GM21360 (cell line): ENCODE data around the gene TRRAP.
"Not testable (repeated sequence)": the region's sequence is repeated elsewhere in the genome, so short reads cannot be mapped to it uniquely, and the experiment has no call there.

Source experiments
- ATAC-seq: cut with Tn5 transposase; IDR thresholded peaks from one replicate; pipeline ENCODE4 v1.9.1; 2021; ENCODE audit warnings: mild to moderate bottlenecking, moderate library complexity; ENCODE audit not compliant: unreplicated experiment

The TRRAP gene

GRCh38 chr7:98864731-98865453 lies 13.4 kb upstream of the TRRAP start:
- ATAC-seq = no peak

DNA sequence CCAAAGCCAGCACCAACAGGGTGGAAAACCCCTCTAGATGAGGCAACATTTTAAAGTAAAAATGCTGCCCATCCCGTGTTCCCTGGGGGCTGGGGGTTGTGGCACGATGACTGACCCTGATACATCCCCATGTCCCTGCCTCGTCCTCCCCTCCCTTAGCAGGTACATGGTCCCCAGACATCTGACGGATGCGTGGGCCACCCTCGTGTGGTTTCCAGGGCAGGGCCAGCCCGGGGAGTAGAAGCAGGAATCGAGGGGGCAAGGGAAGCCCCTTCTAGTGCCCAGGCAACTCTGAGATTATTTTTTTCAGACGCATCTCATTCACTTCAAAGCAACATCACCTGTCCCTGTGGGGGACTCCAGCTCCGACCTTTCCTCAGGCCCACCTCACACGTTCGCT lies 12.0 kb upstream of the TRRAP start:
- ATAC-seq = no peak

DNA sequence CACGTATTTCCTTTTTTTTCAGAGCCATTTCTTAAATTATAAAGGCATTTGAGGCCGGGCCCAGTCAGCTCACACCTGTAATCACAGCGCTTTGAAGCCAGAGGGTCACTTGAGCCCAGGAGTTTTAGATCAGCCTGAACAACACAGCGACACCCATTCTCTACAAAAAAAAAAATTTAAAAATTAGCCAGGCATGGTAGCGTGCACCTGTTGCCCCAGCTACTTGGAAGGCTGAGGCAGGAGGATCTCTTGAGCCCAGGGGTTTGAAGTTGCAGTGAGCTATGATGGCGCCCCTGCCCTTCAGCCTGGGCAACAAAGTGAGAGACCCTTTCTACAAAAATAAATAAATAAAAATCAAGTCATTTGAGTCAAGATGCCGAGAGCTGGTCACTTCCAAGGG lies 11.6 kb upstream of the TRRAP start:
- no peak for ATAC-seq

DNA sequence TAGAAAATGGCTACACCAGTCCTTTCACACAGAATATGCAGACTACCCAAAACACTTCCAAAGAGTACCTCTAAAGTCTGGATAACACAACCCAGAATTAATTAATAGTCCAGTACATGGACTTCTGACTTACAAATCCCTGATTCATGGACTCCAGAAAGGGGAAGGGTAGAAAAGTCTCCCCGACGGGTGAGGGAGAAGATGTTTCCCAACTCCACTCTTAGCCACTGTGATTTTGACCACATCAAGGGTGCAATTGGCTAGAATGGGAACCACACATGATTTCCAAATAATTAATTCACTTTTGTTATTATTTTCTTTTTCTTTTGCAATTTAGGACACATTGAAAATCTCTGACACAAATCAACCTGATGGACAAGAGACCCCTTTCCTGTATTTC lies 9.9 kb upstream of the TRRAP start:
- no peak for ATAC-seq

DNA sequence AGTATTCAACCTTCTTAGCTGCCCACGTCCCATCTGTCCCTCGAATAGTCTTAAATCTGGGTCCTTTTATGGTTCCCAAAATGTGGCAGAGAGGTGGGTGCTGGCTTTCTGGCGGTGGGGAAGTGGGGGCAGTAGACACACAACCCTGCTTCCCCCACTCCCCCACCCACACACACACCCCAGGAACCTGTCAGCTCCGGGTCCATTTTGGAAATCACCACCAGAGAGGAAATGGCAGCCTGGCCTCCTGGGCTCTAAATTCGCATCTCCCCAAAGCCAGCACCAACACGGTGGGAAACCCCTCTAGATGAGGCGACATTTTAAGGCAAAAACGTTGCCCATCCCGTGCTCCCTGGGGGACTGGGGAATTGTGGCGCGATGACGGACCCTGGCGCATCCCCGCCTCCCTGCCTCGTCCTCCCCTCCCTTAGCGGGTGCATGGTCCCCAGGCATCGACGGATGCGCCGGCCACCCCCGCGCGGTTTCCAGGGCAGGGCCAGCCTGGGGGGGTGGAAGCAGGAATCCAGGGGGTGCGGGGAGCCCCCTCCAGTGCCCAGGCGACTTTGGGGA lies 9.2 kb upstream of the TRRAP start:
- ATAC-seq = no peak

DNA sequence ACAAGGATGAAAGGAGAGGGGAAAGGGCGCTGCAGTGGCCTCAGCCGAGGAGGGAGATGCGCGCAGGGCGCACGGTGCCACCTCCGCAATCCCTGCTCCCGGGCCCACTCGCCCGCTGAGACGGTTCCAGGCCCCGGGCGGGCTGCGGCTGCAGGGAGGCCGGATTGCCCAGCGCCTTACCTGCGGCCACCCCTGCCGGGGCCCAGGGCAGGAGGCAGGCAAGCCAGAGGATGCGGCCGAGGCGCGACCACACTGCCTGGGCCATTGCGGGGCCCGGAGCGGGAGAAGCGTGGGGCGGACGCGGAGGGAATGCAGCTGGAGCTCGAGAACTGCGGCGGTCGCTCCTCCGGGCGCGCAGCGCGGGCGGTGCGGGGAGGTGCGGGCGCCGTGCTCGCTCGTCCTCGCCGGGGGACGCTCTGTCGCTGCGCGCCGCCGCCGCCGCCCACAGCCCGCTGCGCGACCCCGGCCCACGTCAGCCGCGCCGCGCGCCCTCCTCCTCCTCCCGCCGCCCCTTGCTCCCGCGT lies 8.7 kb upstream of the TRRAP start, which contains the start of gene TMEM130:
Gene TMEM130 (minus strand): TSS at position 418 of the 524 bp plus-strand sequence. CDS start 153 bp downstream, at position 265.
- ATAC-seq = peak; percentile 8

DNA sequence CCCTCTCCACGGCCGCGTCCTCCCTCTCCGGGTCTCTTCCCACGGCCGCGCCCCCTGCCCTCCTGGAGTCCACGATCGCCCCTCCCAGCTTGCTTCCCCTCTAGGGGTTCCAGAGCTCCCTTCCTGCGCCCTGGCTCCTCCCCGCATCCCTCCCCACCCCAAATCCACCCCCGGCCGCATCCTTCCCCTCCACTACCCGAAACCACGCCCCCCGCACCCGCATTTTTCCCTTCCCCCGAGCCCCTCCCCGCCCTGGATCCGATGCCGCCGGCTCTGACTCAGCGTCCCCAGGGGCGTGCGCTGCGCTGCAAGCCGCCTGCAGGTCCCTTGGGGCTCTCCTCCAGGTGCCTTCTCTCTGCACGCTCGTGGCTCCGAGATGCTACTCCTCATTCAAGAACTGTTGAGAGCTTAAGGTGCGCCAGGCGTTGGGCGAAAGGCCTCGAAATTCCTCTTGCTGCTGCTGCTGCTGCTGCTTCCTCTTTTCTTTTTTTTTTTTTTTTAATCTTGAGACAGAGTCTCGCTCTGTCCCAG lies 8.1 kb upstream of the TRRAP start:
- ATAC-seq = peak; percentile 75

DNA sequence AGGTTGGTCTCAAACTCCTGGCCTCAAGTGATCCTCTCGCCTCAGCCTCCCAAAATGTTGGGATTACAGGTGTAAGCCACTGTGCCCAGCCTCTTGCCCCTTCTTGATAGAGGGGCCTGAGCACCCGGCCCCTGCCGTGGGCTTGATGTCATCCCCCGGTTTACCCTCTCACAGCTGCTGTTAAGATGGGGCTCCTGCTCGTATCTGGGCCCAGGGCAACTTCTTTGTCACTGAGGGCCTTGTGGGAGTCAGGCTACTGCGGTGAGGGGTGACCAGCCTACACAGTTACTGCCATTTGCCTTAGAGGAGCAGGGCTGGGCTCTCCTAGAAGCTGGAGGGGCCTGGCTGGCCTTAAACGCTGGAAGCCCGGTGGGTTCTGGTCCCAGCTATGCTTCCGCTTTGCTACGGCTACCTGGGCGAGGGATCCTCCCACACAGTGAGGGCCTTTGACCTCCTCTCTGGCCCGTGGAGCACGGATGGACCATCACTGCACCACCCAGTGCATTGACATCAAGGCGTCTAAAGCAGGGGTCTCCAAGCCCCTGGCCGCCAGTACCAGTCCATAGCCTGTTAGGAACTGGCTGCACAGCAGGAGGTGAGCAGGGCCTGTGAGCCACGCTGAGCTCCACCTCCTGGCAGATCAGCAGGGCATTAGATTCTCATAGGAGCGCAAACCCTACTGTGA lies 7.4 kb upstream of the TRRAP start:
- no peak for ATAC-seq

DNA sequence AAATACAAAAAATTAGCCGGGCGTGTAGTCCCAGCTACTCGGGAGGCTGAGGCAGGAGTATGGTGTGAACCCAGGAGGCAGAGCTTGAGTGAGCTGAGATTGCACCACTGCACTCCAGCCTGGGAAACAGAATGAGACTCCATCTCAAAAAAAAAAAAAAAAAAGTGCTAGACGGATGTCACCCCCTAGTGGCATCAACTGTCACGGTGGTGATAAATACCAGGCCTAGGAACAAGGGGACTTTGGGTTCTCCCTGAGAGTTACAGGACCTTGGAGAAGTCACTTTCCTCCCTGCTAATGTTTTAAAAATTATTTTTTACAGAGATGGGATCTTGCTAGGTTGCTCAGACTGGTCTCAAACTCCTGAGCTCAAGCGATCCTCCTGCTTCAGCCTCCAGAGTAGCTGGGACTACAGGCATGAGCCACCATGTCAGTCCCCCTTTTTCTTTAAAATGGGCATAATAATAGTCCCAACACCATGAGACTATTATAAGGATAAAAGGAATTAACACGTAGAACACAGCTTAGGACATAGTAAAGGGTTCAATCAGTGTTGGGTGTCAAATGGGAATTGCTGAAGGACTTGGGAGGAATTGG lies 5.9 kb upstream of the TRRAP start:
- no peak for ATAC-seq

GRCh38 chr7:98873610-98874009 lies 4.7 kb upstream of the TRRAP start:
- not testable (repeated sequence) for ATAC-seq

DNA sequence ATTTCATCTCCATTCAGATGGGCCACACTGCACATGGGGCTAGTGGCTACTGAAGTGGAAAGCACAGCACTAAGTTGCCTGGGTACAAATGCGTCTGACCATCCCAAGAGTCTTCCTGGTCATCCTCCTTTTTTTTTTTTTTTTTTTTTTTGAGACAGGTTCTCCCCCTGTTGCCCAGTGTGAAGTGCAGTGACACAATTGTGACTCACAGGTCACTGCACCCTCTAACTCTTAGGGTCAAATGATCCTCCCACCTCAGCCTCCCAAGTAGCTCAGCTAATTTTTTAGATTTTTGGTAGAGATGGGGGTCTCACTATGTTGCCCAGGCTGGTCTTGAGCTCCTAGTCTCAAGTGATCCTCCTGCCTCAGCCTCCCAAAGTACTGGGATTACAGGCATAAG lies 3.4 kb upstream of the TRRAP start:
- no peak for ATAC-seq

- ATAC-seq = no peak
These were observed 2.8 kb upstream of the TRRAP start for GRCh38 chr7:98875501-98875900.

GRCh38 chr7:98877146-98877545 lies 1.2 kb upstream of the TRRAP start:
- ATAC-seq = no peak

GRCh38 chr7:98877692-98878364 lies 504 bp upstream of the TRRAP start:
- no peak for ATAC-seq

DNA sequence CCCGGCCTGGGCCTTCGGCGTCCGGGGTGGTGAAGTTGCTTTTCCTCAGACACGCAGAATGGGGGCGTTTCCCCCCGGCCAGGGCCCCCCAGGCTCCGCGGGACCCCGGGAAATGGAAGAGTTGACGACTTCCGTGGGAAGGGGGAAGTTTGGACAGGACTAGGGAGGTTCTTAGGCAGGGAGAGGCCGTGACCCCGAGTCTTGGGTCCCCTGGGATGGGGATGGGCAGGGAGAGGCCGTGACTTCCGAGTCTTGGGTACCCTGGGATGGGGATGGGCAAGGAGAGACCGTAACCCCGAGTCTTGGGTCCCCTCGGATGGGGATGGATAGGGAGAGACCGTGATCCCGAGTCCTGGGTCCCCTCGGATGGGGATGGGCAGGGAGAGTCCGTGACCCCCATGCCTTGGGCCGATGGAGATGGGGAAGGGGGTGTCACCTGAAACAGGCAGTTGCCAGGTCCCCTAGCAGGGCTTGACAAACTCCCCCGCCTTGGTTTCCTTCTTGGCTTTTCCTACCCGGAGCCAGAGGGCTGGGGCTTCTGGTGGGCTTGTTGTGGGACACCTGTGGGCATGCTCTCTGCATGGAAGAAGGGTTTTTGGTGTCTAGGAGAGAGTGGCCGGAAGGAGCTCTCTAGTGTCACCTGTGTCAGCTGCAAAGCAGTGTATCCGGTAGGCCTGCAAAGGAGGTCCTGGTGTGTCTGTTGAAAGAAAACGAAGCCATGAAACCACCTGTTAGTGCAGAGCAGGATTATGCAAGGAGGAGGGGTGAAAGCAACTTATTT lies 1.1 kb downstream of the TRRAP start:
- ATAC-seq = peak; percentile 79

GRCh38 chr7:98879979-98880315 lies 1.6 kb downstream of the TRRAP start:
- no peak for ATAC-seq

- no peak for ATAC-seq
These were observed 2.2 kb downstream of the TRRAP start for GRCh38 chr7:98880485-98880884.

- no peak for ATAC-seq
These were observed 3.4 kb downstream of the TRRAP start for GRCh38 chr7:98881561-98882315.

DNA sequence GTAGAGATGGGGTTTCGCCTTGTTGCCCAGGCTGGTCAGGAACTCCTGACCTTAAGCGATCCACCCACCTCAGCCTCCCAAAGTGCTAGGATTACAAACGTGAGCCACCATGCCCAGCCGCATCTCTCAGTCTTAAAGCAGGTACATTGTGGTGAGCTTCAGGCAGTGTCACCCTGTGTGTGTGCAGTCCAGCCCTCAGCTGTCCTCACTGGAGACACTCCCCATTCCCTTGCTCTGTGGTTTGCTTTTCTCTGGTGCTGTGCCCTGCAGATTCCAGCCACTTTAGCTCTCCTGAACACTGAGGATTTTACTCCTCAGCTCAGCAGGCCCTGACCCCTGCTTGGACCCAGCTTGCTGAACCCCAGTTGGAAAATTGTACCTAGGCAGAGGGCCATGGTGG lies 6.1 kb downstream of the TRRAP start:
- ATAC-seq = no peak
